Measurements from ENCODE around the gene ASB13.

GRCh38 chr10:5594271-5595049, 71.9 kb downstream of the ASB13 start:
- TF ChIP-seq GATA2 (IDR thresholded peaks at IDR 0.05; ENCODE audit: low read depth, low read length): no peak
- no peak for TF ChIP-seq GATA3 (IDR thresholded peaks at IDR 0.05; ENCODE audit: low read depth, low read length)
